ENCODE data around the gene ARSB.

Gene ARSB

DNA sequence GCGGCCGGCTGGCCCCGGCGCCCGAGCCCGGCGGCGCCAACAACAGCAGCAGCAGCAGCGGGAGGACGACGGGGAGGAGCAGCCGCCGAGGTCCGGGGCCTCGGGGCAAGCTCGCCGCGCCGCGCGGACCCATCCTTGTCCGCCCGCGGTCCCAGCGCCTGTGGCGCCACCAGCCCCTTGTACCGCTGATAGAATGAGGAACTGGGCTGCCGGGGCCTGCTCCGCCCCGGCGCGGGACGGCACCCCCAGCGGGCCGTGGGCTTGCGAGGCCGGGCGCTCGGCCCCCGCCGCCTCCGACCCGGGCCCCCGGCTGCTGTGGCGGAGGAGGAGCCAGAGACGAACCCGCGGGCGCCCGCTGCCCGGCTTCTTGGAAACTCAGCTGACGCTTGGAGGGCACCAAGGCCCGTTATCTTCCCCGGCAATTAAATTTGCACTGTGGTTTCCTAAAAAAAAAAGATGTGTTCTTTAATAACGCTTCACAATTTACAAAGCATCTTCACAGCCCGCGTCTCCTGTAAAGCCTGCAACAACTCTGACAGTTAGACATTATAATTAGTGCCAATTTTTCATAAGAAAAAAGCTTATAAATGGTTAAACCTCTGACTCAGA lies at the start of gene ARSB:
ARSB (minus strand) TSS at position 195 of the 609 bp plus-strand sequence; CDS start at position 133, 62 bp downstream.
- DNase-seq: no peak

DNA sequence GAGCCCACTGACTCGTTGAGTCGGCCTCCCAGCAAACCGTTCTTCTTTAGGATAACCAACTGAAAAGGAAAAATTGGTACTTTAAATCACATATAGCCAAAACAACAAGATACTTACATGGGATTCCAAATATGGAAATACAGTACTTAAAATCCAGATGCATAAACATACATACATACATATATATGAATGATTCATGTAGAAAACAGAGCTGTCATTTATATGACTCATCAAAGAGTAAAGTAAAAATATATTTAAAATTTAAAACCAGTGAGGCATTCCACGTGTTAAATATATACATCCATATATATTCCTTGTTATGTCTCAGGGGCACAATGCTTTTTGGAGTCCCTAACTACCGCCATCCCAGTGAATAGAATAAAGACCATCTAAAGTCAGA lies 47.7 kb upstream of the ARSB start:
- DNase-seq: no peak

DNA sequence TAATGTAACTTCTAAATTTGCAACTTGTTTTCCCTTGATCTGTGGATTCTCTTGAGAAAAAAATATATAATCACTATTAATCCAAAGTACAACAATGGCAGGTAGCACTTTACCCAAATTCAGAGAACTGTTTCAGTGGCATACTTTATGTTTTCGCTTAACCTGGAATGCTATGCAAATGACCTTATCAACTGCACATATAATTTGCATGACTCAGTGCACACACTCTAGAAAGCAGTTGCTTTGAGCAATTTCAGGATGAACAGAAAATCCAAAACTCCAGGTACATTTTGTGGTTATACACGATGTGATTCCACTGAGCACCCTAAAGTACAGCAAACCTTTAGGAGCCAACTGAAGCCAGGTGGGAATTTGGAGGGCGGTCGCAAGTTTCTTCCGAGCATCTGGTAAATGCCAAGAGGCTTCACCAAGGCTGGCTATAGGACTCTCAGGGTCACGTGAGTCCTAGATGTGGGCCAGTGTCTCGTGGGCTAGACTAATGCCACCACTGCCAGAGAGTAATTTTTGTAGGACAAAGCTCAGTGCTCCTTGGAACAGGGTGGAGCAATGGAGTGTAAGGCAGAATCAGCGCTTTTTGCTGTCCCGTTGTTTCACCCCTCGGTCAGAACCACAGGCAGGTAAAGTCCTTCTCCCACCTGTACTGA lies 47.1 kb upstream of the ARSB start:
- no peak for DNase-seq

DNA sequence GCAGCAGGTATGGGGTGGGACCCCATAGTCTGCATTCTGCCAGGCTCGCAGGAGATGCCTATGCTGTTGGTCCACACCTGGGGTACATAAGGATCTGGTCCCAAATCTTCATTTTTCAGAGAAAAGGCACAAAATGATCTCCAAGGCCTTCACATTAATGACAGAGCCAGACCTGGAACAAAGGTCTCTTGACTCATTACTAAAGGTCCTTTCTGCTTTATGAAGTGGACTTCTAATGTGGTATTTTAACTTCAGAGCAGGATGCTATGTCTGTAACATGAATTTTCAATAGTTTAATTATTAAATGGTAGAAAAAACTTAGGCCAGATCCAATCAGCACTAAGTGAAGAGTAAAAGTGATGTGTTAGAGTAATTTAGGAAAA lies 46.4 kb upstream of the ARSB start:
- DNase-seq: no peak

DNA sequence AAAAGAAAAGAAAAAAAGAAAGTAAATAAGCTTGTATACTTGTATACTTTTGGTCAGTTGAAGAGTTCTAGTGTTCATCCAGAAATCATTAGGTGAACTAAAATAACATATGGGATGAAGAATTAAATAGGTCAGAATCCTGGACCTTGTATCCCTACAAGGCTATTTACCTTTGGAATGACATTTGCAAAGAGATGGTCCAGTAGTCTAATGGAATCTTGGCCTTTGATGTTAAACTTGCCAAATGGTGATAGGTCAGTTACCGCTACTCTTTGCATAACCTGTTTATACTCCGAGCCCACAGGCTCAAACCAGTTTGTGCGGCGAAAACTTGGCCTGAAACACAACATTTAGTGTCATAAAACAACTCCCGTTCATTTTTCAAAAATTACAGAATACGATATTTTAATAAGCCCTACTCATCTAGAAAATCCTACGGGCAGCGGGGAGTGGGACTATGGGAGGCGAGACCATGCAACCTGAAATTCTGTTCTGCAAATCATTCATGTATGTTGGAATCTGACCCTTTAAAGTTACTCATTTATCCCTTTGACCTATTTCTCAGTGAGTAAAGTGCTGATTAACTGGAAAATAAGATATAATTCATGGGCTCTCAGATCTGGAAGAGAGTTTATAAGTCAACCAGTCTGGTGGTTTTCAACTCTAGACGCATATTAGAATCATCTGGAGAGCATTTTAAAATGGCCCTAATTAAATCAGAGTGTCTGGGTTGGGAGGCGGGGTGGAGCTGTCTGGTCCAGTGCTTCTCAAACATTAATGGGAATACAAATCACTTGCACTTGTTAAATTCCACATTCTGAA lies 45.8 kb upstream of the ARSB start:
- DNase-seq: no peak

DNA sequence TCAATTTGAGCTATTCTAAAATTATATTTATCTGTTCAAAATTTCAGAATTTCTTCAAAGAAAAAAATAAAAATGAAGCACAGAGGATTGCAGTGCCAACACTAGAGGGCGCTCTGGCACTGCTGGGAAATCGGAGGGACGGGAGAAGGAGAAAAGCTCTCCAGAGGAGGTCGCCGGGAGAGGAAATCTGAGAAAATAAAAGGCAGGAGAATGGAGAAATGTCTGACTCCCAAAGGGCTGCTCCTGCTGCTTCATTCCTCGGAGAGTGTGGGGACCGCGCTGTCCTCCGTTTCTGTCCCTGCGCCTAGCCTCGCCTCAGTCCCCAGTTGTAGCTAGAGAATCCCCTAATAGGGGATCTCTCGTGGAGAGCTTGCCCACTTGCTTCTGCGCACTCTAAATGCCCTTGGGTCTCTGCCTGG lies 40.0 kb upstream of the ARSB start:
- peak; percentile 0 for DNase-seq

DNA sequence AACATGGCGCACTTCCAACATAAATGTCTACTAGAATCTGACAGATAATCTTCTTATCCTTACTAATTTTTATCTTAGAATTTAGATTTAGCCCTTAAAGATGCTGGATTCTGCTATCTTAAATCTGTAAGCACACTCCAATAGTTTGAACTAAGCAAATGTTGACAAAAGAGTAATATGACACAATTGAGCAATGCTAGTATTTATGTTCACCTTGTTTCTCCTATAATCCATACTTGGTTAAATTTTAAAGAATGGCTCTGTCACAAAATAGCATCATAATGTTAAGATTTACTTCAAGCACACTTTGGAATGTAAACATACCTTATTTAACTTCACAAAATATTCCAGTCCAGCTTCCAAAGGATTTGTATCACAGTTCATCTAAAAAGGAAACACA lies 38.8 kb upstream of the ARSB start:
- DNase-seq: no peak

DNA sequence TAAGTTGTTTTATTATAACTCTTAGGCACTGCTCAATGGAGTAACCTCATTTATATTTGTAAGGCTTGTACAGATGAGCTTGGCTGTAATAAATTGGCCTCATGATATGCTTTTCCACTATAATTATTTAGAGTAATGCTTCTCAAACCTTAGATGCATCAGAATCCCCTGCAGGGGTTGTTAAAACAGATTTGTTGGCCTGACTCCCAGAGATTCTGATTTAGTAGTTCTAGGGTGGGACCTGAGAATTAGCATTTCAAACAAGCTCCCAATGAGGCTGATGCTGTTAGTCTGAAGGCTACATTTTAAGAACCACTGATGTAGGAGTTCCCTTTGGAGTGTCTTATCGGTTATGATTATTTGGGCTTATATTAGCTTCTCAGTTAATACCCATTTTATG lies 38.2 kb upstream of the ARSB start:
- no peak for DNase-seq

DNA sequence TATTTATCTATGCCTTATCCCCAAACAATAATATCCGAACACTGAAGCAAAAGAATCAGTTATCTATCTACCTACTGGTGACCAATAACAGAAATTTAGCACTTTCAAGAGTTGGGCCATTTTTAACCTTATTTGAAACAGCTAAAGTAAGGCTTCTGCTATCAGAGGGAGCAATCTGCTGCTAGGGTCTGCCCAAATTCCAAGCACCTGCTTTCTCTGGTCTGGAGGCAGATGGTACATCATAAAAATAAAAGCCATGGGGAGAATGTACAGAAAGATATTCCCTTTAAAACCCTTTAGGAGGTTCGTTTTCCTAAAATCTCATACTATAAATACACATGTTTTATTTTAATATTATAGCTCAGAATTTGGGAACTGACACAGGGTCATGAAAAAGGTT lies 37.7 kb upstream of the ARSB start:
- no peak for DNase-seq

DNA sequence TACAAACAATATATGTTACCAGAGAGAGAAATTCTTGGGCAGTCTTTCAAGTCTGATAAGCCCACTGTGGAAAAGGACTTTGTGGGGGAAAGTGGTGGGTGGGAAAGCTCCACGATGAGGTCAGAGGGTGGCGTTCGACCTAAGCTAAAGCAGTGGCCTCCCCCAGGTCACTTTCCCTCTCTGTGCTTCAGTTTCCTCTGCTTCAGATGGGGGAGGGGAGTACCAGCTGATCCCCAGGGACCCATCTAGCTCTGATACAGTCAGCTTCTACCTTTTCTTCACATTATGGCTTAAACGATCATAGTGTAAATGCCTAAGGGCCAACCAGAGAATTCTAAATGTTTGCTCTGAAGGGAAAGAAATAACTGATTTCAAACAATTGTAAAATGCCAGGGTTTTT lies 36.6 kb upstream of the ARSB start:
- DNase-seq: no peak

DNA sequence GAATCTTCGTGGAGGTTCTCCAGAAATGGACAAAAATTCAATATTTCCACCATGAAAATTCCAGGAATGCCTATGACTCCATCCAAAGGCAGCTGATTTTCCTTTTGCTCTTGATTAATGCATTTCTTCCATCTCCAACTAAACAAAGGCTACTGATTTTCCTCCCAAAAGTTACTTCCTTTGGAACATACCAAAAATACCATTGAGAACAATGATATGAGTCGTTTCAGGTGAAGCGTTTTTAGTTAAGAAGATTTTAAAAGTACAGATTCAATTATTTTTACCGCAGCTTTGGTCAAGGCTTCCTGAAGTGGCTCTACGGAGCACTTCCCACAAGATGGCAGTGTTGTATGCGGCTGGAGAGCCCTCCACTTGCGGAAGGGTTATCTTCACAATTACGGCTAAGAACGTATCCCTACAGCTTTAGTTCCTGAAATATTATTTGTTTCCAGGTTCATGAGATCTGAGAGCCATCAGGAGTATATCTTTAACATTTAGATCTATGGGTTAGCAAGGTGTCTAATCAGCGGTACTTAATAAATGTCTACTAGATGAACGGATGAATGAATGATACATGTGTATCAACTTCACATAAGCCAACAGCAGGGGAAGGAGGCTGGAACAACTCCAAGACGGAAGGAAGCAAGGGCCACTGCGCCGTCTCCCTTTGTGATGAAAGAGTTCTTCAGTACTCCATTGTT lies 35.9 kb upstream of the ARSB start:
- peak; percentile 11 for DNase-seq

DNA sequence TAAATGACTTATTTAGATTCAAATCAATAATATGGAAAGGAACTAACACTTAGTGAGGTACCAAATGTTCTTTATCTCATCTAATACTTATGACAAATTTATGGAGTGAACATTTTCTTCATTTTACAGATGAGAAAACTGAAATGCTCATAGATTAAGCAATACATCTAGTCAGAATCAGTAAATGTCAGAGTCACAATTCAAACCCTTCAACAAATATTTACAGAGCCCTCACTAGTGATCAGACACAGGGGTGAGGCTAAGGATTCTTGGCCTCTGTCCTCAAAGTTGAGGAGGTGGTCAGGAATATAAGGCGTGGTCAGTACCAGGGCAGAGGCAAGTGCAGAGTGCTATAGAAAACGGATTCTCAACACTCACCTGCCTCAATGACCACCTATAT lies 29.5 kb upstream of the ARSB start:
- no peak for DNase-seq

DNA sequence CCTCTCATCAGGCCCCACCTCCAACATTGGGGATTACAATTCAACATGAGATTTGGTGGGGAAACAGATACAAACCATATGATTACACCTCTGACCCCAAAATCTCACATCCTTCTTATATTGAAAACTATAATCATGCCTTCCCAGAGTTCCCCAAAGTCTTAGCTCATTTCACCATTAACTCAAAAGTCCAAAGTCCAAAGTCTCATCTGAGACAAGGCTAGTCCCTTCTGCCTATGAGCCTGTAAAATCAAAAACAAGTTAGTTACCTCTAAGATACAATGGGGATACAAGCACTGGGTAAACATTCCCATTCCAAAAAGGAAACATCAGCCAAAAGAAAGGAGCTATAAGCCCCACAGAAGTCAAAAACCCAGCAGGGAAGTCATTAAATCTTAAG lies 26.8 kb upstream of the ARSB start:
- DNase-seq: no peak

DNA sequence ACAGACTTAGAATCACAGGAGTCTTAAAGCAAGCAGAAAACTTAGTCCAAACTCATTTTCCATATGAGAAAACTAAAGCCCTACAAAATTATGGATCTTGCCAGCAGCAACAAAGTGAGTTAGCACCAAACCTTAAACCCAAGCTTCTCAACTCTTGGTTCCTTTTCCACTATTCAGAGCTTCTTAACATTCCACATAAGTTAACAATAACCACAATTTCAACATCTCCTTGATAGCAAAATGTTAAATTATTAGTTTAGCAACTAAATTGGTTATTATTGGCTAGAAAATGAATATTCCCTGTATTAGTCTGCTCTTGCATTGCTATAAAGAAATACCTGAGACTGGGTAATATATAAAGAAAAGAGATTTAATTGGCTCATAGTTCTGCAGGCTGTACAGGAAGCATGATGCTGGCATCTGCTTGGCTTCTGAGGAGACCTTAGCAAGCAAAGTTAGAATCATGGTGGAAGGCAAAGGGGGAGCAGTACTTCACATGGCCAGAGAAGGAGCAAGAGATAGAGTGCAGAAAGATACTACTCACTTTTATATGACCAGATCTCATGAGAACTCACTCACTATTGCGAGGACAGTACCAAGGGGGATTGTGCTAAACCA lies 26.2 kb upstream of the ARSB start:
- no peak for DNase-seq

DNA sequence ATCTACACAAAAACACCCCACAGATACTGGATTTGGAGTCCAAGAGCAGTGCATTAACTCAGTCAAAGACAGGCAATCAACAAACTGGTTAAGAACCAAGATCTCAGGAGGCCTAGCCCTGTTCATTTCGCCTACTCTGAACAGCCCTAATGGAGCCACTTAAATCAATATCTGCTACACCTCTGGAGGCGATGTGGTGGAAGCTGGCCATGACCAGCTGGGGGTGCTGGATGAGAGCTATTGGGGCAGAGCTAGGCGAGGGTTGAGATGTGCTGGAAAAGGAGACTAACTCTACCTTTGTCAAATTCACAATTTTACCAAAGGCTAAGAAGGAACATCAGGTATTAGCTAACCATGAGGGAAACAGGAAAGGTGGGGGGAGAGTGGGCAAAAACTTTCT lies 23.3 kb upstream of the ARSB start:
- DNase-seq: no peak

DNA sequence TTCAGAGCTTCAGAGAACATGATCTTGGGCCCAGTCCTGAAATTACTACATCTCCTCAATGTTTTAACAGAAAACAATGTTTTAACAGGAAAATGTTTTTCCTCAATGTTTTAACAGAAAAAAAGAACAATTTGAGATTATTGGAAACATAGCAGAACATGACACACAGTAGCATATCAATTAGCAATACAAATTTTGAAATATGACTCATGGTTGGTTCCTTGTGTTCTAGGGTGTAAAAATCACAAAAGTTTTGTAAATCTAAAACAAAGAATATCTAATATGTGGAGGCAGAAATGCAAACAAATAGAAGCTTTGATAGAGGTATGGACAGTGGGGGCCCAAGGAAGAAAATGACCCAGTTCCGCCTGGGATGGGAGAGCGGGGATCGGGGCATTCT lies 22.8 kb upstream of the ARSB start:
- DNase-seq: no peak

DNA sequence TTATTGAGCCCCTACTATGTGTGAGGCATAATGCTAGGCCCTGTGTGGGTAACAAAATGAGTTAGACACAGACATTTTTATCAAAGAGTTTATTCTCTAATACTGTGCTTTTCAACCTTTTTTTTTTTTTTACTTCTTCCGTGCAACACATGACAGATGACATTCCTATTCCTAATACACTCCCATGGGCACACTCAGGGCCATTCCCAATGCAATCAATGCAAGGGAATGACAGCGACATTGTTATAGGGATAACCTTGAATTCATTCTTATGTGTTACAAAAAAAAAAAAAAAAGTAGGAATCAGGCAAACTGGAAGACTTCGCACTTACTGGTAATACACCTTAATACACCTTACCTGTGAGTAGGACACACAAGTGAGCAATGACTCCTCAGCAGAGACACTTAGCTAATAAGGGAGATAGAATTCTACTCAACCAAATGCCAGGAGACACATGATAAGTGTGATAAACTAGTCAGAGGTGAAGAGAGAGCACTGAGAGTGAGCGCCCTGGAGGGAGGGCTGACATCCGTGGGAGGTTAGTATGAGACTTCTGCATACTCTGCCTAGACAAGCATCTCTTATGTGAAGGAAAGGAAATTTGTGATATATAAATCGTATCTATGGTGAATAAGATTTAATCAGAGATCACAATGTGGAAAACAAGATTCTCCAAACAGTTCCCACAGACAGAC lies 21.0 kb upstream of the ARSB start:
- no peak for DNase-seq

DNA sequence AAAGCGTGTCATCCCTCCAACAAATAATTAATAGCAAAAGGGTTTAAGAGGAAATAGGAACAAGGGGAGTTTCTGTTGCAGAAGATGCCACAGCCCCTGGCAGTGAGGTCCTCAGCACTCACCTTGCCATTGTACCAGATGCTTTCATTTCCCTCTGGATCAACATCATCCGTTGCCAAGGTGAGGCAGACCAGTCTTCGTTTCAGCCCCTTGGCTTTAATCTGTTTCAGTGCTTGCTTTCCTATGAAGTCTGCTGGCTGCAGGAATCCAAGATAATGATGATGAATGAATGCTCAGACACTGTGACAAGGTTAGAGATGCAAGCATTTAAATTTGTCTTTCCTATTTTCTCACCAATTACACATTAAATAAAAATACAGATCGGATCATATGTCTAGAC lies 20.0 kb upstream of the ARSB start:
- DNase-seq: no peak

DNA sequence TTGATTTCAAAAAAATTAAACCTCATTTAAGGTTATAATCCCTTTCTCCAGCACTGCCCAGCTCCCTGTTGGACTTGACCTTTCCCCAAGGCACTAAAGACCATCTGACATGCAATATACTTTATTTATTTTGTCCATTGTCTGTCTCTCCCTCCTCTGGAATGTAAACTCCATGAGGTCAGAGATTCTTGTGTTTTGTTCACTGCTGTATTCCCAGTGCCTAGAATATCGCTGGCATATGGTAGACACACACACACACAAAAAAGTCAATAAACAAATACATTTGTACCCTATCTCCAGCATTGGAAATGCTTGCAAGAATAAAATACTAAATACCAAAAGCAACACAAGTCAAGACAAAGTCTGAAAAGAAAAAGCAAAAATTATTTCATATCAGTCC lies 17.3 kb upstream of the ARSB start:
- DNase-seq: no peak

DNA sequence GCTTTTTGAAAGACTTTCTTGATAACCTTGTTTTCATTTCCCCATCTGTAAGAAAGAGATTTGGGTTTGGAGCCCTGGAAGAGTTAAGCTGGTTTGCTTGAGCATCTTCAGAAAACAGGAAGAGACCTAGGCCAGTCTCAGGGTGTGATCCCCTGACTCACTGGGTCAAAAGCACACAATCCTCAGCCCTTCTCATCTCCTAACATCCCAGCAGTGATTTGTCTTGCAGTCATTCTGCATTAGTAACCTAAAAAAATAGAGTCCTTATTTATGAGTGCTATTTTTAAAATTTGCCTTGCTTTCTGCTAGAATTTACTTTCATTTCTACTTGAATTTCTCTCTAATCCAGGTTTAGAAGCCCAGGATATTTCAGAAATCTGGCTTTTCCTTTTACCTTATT lies 16.4 kb upstream of the ARSB start:
- DNase-seq: no peak

DNA sequence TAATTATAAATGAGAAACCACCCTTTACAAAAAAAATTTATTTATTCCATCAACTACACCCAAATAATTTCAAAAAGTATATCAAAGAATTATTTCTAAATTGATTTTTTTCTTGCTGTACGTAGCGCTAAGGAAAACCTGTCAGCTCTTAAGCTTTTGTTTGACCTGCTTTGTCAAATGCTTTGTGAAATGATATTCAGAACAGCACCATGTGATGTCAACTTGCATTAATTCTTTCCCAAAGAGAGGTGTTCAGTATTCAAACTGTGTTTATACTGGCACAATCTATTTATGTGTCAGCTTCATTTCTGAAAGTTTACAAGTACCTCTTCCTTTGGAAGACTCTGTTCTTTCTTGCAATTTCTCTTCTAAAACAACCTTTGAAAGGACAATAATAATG lies 12.0 kb upstream of the ARSB start:
- DNase-seq: no peak

DNA sequence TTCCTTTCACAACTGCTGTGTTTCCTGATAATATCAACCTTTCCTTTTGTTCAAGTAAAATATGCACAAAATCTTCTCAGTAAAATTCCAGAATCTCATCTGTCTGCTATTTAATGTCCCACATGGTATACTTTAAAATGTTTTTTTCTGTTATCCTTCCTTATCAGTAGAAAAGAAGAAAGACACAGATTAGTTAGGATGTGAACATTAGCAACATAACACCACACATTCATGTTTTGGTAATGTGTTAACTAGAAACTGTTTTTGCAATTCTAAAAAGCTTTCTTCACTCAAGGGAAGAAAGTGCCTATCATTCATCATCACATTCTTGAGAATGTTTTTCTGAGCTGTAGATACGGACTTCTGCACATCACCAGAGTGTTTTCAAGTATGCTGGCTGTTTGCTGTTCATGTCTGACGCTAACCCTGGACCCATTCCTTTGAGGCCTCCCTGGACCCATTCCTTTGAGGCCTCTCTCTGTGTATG lies 10.5 kb upstream of the ARSB start:
- DNase-seq: no peak

All from NCI-H510A (cell line).